Left cardiac atrium (tissue), 2 donors: ENCODE data around the gene TMED5. TPM values are rescaled to one million over a fixed set of nuclear protein-coding genes. Genes with fewer than 3 reads are reported as not detected.

Experiments used
- total RNA-seq, 2 donors: library from RNA; stranded (reverse); fragmentation: NEBNext Ultra II Directional; extraction: Animal tissue kit (Norgen Biotek cat#: 25700); gene quantifications; one replicate each; pipeline ENCODE4 v1.2.1, GENCODE V29; 2021
- donor health status: DM: no; HTN: yes; CAD: no; lungs with severe emphysema.
- donor health status: DM: yes; HTN: yes; CAD: no.

Gene TMED5
- total RNA-seq, 2 donors from 2014 or later = 54.5 to 81.9 TPM

Other genes with a start within 250 kb of the TMED5 start
- gene DIPK1A, start 219.0 kb downstream of the TMED5 start, total RNA-seq = 1 to 10 TPM; 7.4 to 8.6 TPM
- 10 to 100 TPM; 10.1 to 10.2 TPM for gene MTF2, start 101.1 kb downstream of the TMED5 start, total RNA-seq
- gene CCDC18, start 311 bp upstream of the TMED5 start, total RNA-seq = 1 to 10 TPM; 3.1 to 3.7 TPM
- 10 to 100 TPM; 33.2 to 41.0 TPM for gene DR1, start 165.5 kb upstream of the TMED5 start, total RNA-seq